H9 (cell line): ENCODE measurements around the gene KRTAP4-6. TPM values are rescaled to one million over a fixed set of nuclear protein-coding genes. Genes with fewer than 3 reads are reported as not detected.

Experiments used
- DNase-seq: peaks from one replicate; pipeline ENCODE4 v3.0.0-alpha.2; 2017
- H2AFZ ChIP-seq: one replicate; pipeline ENCODE4 v1.6.1; 2013; ENCODE audit warnings: mild to moderate bottlenecking, low read length, control low read depth, moderate library complexity
- H2AK5ac ChIP-seq: 2 replicates; pipeline ENCODE4 v1.6.1; 2013; ENCODE audit warnings: low read length, control low read depth, mixed read lengths; ENCODE audit not compliant: insufficient read length
- H2BK120ac ChIP-seq: one replicate; pipeline ENCODE4 v1.6.1; 2013; ENCODE audit warnings: low read depth, mild to moderate bottlenecking, low read length, control low read depth, inconsistent platforms; ENCODE audit not compliant: poor library complexity, severe bottlenecking
- H2BK12ac ChIP-seq: 2 replicates; pipeline ENCODE4 v1.6.1; 2013; ENCODE audit warnings: low read length, control low read depth, mixed read lengths, low read depth; ENCODE audit not compliant: insufficient read length
- H2BK15ac ChIP-seq: 2 replicates; pipeline ENCODE4 v1.6.1; 2013; ENCODE audit warnings: low read depth, low read length, control low read depth
- H2BK20ac ChIP-seq: one replicate; pipeline ENCODE4 v1.6.1; 2013; ENCODE audit warnings: low read depth, mild to moderate bottlenecking, low read length, control low read depth, inconsistent platforms; ENCODE audit not compliant: poor library complexity, severe bottlenecking
- H2BK5ac ChIP-seq: 2 replicates; pipeline ENCODE4 v1.6.1; 2013; ENCODE audit warnings: low read length, control low read depth, mixed read lengths; ENCODE audit not compliant: insufficient read length
- H3K14ac ChIP-seq: 2 replicates; pipeline ENCODE4 v1.6.1; 2013; ENCODE audit warnings: low read length, control low read depth; ENCODE audit not compliant: insufficient read depth
- H3K18ac ChIP-seq: 2 replicates; pipeline ENCODE4 v1.6.1; 2013; ENCODE audit warnings: low read depth, mild to moderate bottlenecking, mixed read lengths, low read length, control low read depth; ENCODE audit not compliant: insufficient read length
- H3K23ac ChIP-seq: 2 replicates; pipeline ENCODE4 v1.6.1; 2013; ENCODE audit warnings: low read length, control low read depth, mixed read lengths, low read depth; ENCODE audit not compliant: insufficient read length
- H3K23me2 ChIP-seq: 2 replicates; pipeline ENCODE4 v1.6.1; 2013; ENCODE audit warnings: low read depth, mild to moderate bottlenecking, mixed read lengths, low read length, control low read depth; ENCODE audit not compliant: insufficient read length, poor library complexity, severe bottlenecking
- H3K27ac ChIP-seq: 2 replicates; pipeline ENCODE4 v1.5.1; 2013; ENCODE audit warnings: low read length, control low read depth, mixed read lengths, low read depth; ENCODE audit not compliant: insufficient read length
- H3K27me3 ChIP-seq: 2 replicates; pipeline ENCODE4 v1.6.1; 2013; ENCODE audit warnings: low read length, control low read depth, inconsistent platforms; ENCODE audit not compliant: insufficient read depth
- H3K4ac ChIP-seq: 2 replicates; pipeline ENCODE4 v1.6.1; 2013; ENCODE audit warnings: low read depth, mild to moderate bottlenecking, control low read depth, inconsistent platforms, low read length, moderate library complexity
- H3K4me1 ChIP-seq: 2 replicates; pipeline ENCODE4 v1.6.1; 2013; ENCODE audit warnings: low read length, control low read depth, inconsistent platforms; ENCODE audit not compliant: insufficient read depth
- H3K4me2 ChIP-seq: 2 replicates; pipeline ENCODE4 v1.6.1; 2013; ENCODE audit warnings: low read length, control low read depth, mixed read lengths; ENCODE audit not compliant: insufficient read length, insufficient read depth
- H3K56ac ChIP-seq: 2 replicates; pipeline ENCODE4 v1.6.1; 2013; ENCODE audit warnings: low read depth, mild to moderate bottlenecking, mixed read lengths, low read length, control low read depth; ENCODE audit not compliant: insufficient read length
- H3K79me1 ChIP-seq: 2 replicates; pipeline ENCODE4 v1.6.1; 2013; ENCODE audit warnings: low read depth, mild to moderate bottlenecking, moderate library complexity, low read length, control low read depth, inconsistent platforms; ENCODE audit not compliant: insufficient read depth, poor library complexity, severe bottlenecking
- H3K79me2 ChIP-seq: 2 replicates; pipeline ENCODE4 v1.6.1; 2013; ENCODE audit warnings: low read length, control low read depth, inconsistent platforms; ENCODE audit not compliant: insufficient read depth
- H3K9ac ChIP-seq: 2 replicates; pipeline ENCODE4 v1.6.1; 2013; ENCODE audit warnings: low read length, control low read depth, mixed read lengths; ENCODE audit not compliant: insufficient read length; ENCODE audit errors: extremely low read depth
- H3K9me3 ChIP-seq: one replicate; pipeline ENCODE4 v1.6.1; 2013; ENCODE audit warnings: low read depth, low read length, inconsistent platforms; ENCODE audit not compliant: control insufficient read depth
- H3T11ph ChIP-seq: one replicate; pipeline ENCODE4 v1.6.1; 2013; ENCODE audit warnings: mild to moderate bottlenecking, low read length, control low read depth, inconsistent platforms
- H4K20me1 ChIP-seq: one replicate; pipeline ENCODE4 v1.6.1; 2013; ENCODE audit not compliant: control insufficient read depth, insufficient read length, insufficient read depth
- H4K5ac ChIP-seq: 2 replicates; pipeline ENCODE4 v1.6.1; 2013; ENCODE audit warnings: low read depth, mild to moderate bottlenecking, mixed read lengths, low read length, control low read depth; ENCODE audit not compliant: insufficient read length
- H4K8ac ChIP-seq: replicated peaks from 2 replicates; pipeline ENCODE4 v1.6.1; 2013; ENCODE audit warnings: low read length, control low read depth, mixed read lengths, low read depth; ENCODE audit not compliant: insufficient read length
- H4K91ac ChIP-seq: 2 replicates; pipeline ENCODE4 v1.6.1; 2013; ENCODE audit warnings: low read depth, mild to moderate bottlenecking, moderate library complexity, mixed read lengths, low read length, control low read depth; ENCODE audit not compliant: insufficient read length
- H3K27ac Mint-ChIP-seq, 3 experiments: 2 replicates in 2 of 3; 3 replicates in 1 of 3; pipeline ENCODE4 v1.8.0; 2020 to 2021; ENCODE audit warnings: mixed read lengths in 3 of 3, mild to moderate bottlenecking in 1 of 3, moderate library complexity in 1 of 3
- H3K27me3 Mint-ChIP-seq: 2 replicates; pipeline ENCODE4 v1.8.0; 2021; ENCODE audit warnings: low read depth, mild to moderate bottlenecking, moderate library complexity, mixed read lengths
- H3K36me3 Mint-ChIP-seq, 3 experiments: 2 replicates in 2 of 3; 3 replicates in 1 of 3; pipeline ENCODE4 v1.8.0; 2020 to 2021; ENCODE audit warnings: low read depth in 3 of 3, mixed read lengths in 3 of 3; ENCODE audit not compliant: insufficient read depth in 1 of 3
- H3K4me1 Mint-ChIP-seq, 2 experiments: 2 replicates each; pipeline ENCODE4 v1.8.0; 2020; ENCODE audit warnings: mixed read lengths in 2 of 2
- H3K4me3 Mint-ChIP-seq, 2 experiments: 2 replicates in 1 of 2; 3 replicates in 1 of 2; pipeline ENCODE4 v1.8.0; 2020 to 2021; ENCODE audit warnings: mild to moderate bottlenecking in 2 of 2, mixed read lengths in 2 of 2, moderate library complexity in 1 of 2
- H3K9me3 Mint-ChIP-seq, 2 experiments: 2 replicates in 1 of 2; 3 replicates in 1 of 2; pipeline ENCODE4 v1.8.0; 2020; ENCODE audit warnings: mild to moderate bottlenecking in 2 of 2, mixed read lengths in 2 of 2, moderate library complexity in 1 of 2
- WGBS: extraction: QIAGEN DNeasy Blood & Tissue Kit; methylation state at CpG from one replicate; pipeline ENCODE4 v1.1.7; 2013; ENCODE audit warnings: missing lambda C conversion rate, low lambda C conversion rate, mixed read lengths; ENCODE audit not compliant: insufficient read length; ENCODE audit errors: extremely low coverage; 5-methylcytosine and 5-hydroxymethylcytosine counted together
- total RNA-seq: library from RNA; stranded (reverse); gene quantifications from 2 replicates; pipeline ENCODE4 v1.2.1, GENCODE V29; 2021
- TF ChIP-seq, protein P1 (sequence below): fragments of 200-600 bp; sonication (generic); conservative IDR thresholded peaks from 3 replicates; pipeline ENCODE4 v1.8.0; 2021; ENCODE audit warnings: antibody characterized with exemption, mild to moderate bottlenecking

The KRTAP4-6 gene
- total RNA-seq, 1 experiment from 2014 or later, result not detected

DNA sequence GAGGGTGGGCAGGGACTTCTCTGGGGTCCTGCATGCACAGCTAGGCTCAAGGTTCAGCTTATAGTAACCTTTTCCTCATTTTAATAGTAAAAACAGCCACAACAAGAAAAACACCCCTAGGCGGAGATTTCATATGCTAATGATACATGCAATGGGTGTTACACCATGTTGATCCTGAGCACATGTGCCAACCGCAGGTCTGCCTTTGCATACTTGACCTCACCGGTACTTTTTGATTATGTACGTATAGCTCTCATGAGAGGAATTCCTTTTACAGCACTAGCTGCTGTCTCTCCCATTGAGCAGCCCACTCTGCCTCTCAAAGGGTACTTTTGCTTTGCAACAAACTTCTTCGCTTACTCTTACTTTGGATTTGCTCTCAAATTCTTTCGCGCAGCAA, 44.3 kb downstream of the KRTAP4-6 start:
- Mint-ChIP-seq H3K9me3 (peaks cover 15 to 24% of the 10 kb centered on the region in 2 experiments; a peak in 4 of 5 replicates), H3K27me3 (no peaks in the 10 kb centered on the region), H3K4me3 (no peak overlapping the region), H3K36me3 (peaks cover 0 to 22% (median 12%) of the 10 kb centered on the region in 3 experiments; a peak in 5 of 7 replicates), H3K4me1 (peaks cover 22 to 30% of the 10 kb centered on the region in 2 experiments), H3K27ac (no peak overlapping the region; a peak in 1 of 7 replicates)
- Histone ChIP-seq H2BK20ac (no peak overlapping the region), H3K23me2 (no peaks in the 10 kb centered on the region), H3K23ac (no peak overlapping the region), H3K79me1 (no peaks in the 10 kb centered on the region), H2BK15ac (no peak overlapping the region), H4K91ac (no peak overlapping the region), H3K9ac (no peak overlapping the region), H3K27me3 (no peaks in the 10 kb centered on the region), H3K9me3 (no peaks in the 10 kb centered on the region), H2AFZ (no peak overlapping the region), H2AK5ac (no peak overlapping the region), H3K4me1 (no peaks in the 10 kb centered on the region), H2BK5ac (no peak overlapping the region), H4K5ac (no peak overlapping the region), H3K56ac (no peak overlapping the region), H2BK12ac (no peak overlapping the region), H4K8ac (no peak overlapping the region), H3K27ac (no peak overlapping the region), H3K18ac (no peak overlapping the region), H3T11ph (no peak overlapping the region), H3K79me2 (no peaks in the 10 kb centered on the region), H3K4ac (no peak overlapping the region), H4K20me1 (no peaks in the 10 kb centered on the region), H3K14ac (no peak overlapping the region), H2BK120ac (no peak overlapping the region), H3K4me2 (no peak overlapping the region)
- TF ChIP-seq, protein P1, sequence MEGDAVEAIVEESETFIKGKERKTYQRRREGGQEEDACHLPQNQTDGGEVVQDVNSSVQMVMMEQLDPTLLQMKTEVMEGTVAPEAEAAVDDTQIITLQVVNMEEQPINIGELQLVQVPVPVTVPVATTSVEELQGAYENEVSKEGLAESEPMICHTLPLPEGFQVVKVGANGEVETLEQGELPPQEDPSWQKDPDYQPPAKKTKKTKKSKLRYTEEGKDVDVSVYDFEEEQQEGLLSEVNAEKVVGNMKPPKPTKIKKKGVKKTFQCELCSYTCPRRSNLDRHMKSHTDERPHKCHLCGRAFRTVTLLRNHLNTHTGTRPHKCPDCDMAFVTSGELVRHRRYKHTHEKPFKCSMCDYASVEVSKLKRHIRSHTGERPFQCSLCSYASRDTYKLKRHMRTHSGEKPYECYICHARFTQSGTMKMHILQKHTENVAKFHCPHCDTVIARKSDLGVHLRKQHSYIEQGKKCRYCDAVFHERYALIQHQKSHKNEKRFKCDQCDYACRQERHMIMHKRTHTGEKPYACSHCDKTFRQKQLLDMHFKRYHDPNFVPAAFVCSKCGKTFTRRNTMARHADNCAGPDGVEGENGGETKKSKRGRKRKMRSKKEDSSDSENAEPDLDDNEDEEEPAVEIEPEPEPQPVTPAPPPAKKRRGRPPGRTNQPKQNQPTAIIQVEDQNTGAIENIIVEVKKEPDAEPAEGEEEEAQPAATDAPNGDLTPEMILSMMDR, result no peak
- no peak for DNase-seq
- no CpG with 5 or more reads among the region's 7 CpGs for WGBS

Other genes with a start within 250 kb of the KRTAP4-6 start
- gene KRT23, start 202.9 kb downstream of the KRTAP4-6 start, total RNA-seq, result not detected in 2 replicates
- not detected in 2 replicates for gene KRT39, start 173.6 kb downstream of the KRTAP4-6 start, total RNA-seq
- not detected in 2 replicates for gene KRT40, start 156.2 kb downstream of the KRTAP4-6 start, total RNA-seq
- gene KRTAP3-3, start 146.4 kb downstream of the KRTAP4-6 start, total RNA-seq, result not detected in 2 replicates
- gene KRTAP3-2, start 140.6 kb downstream of the KRTAP4-6 start, total RNA-seq, result not detected in 2 replicates
- not detected in 2 replicates for gene KRTAP3-1, start 131.4 kb downstream of the KRTAP4-6 start, total RNA-seq
- gene KRTAP1-5, start 113.3 kb downstream of the KRTAP4-6 start, total RNA-seq, result not detected in 2 replicates
- not detected in 2 replicates for gene KRTAP1-4, start 110.3 kb downstream of the KRTAP4-6 start, total RNA-seq
- not detected in 2 replicates for gene KRTAP1-3, start 105.7 kb downstream of the KRTAP4-6 start, total RNA-seq
- gene KRTAP1-1, start 99.1 kb downstream of the KRTAP4-6 start, total RNA-seq, result not detected in 2 replicates
- not detected in 2 replicates for gene KRTAP2-1, start 93.2 kb downstream of the KRTAP4-6 start, total RNA-seq
- not detected in 2 replicates for gene KRTAP2-2, start 85.3 kb downstream of the KRTAP4-6 start, total RNA-seq
- gene KRTAP2-3, start 80.4 kb downstream of the KRTAP4-6 start, total RNA-seq, result not detected in 2 replicates
- not detected in 2 replicates for gene KRTAP2-4, start 74.7 kb downstream of the KRTAP4-6 start, total RNA-seq
- gene KRTAP4-7, start 56.4 kb downstream of the KRTAP4-6 start, total RNA-seq, result not detected in 2 replicates
- gene KRTAP4-8, start 42.4 kb downstream of the KRTAP4-6 start, total RNA-seq, result not detected in 2 replicates
- gene KRTAP4-16, start 38.3 kb downstream of the KRTAP4-6 start, total RNA-seq, result not detected in 2 replicates
- gene KRTAP4-9, start 35.2 kb downstream of the KRTAP4-6 start, total RNA-seq, result not detected in 2 replicates
- gene KRTAP4-11, start 22.2 kb downstream of the KRTAP4-6 start, total RNA-seq, result not detected in 2 replicates
- not detected in 2 replicates for gene KRTAP4-12, start 16.4 kb downstream of the KRTAP4-6 start, total RNA-seq
- gene KRTAP4-5, start 9.3 kb upstream of the KRTAP4-6 start, total RNA-seq, result not detected in 2 replicates
- not detected in 2 replicates for gene KRTAP4-4, start 20.2 kb upstream of the KRTAP4-6 start, total RNA-seq
- not detected in 2 replicates for gene KRTAP4-3, start 27.7 kb upstream of the KRTAP4-6 start, total RNA-seq
- not detected in 2 replicates for gene KRTAP4-2, start 37.7 kb upstream of the KRTAP4-6 start, total RNA-seq
- not detected in 2 replicates for gene KRTAP4-1, start 44.4 kb upstream of the KRTAP4-6 start, total RNA-seq
- gene KRTAP9-1, start 49.3 kb upstream of the KRTAP4-6 start, total RNA-seq, result not detected in 2 replicates
- not detected in 2 replicates for gene KRTAP9-2, start 86.1 kb upstream of the KRTAP4-6 start, total RNA-seq
- gene KRTAP9-3, start 91.9 kb upstream of the KRTAP4-6 start, total RNA-seq, result not detected in 2 replicates
- not detected in 2 replicates for gene KRTAP9-8, start 97.5 kb upstream of the KRTAP4-6 start, total RNA-seq
- not detected in 2 replicates for gene KRTAP9-4, start 109.1 kb upstream of the KRTAP4-6 start, total RNA-seq
- gene KRTAP9-9, start 114.8 kb upstream of the KRTAP4-6 start, total RNA-seq, result not detected in 2 replicates
- gene KRTAP9-6, start 124.8 kb upstream of the KRTAP4-6 start, total RNA-seq, result not detected in 2 replicates
- not detected in 2 replicates for gene KRTAP9-7, start 135.2 kb upstream of the KRTAP4-6 start, total RNA-seq
- gene KRTAP29-1, start 162.3 kb upstream of the KRTAP4-6 start, total RNA-seq, result not detected in 2 replicates
- not detected in 2 replicates for gene KRTAP16-1, start 168.8 kb upstream of the KRTAP4-6 start, total RNA-seq
- not detected in 2 replicates for gene KRTAP17-1, start 175.2 kb upstream of the KRTAP4-6 start, total RNA-seq
- gene KRT33A, start 210.3 kb upstream of the KRTAP4-6 start, total RNA-seq, result not detected in 2 replicates
- not detected in 2 replicates for gene KRT33B, start 229.3 kb upstream of the KRTAP4-6 start, total RNA-seq
- gene KRT34, start 241.8 kb upstream of the KRTAP4-6 start, total RNA-seq, result not detected in 2 replicates